ENCODE results near the gene SLC9A7. TPM values are rescaled to one million over a fixed set of nuclear protein-coding genes. Genes with fewer than 3 reads are reported as not detected.

The SLC9A7 gene
- 8.4 to 12.8 TPM (median 11.6 TPM) in 5 replicates for total RNA-seq (2022; extraction: Qiagen RNA extraction)

DNA sequence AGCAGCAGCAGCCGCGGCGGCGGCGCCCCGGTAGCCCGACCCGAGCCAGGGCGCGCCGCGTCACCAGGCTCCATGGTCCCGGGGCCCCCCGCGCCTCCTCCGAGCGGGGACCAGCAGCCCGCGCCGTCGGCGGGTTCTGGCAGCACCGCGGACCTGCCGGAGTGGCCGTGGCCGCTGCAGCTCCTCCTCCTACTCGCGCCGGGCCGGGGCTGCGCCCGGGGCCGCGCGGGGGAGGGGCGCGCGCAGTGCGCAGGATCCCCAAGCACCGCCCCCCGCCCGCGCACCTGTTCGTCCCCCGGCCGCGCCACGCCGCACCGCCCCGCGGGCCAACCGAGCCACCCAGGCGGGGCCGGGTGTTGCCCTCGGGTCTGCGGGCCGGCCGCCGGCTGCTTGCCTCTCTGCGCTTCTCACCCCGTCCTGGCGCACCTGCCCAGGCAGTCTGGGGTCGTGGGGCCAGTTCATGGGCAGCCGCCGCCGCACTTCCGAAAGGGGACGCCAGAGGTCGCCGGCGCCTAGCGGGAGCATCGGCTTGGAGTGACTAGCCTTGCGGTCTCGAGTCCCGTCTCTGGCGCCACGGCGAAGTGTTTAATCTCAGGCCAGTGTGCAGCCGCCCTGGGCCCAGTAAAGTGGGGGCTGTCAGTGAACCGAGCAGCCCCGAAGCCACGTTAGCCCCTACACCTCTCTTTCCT, at the start of gene SLC9A7:
Gene SLC9A7 (minus strand): TSS at position 163 of the 689 bp plus-strand sequence. CDS start 89 bp downstream, at position 74.

DNA sequence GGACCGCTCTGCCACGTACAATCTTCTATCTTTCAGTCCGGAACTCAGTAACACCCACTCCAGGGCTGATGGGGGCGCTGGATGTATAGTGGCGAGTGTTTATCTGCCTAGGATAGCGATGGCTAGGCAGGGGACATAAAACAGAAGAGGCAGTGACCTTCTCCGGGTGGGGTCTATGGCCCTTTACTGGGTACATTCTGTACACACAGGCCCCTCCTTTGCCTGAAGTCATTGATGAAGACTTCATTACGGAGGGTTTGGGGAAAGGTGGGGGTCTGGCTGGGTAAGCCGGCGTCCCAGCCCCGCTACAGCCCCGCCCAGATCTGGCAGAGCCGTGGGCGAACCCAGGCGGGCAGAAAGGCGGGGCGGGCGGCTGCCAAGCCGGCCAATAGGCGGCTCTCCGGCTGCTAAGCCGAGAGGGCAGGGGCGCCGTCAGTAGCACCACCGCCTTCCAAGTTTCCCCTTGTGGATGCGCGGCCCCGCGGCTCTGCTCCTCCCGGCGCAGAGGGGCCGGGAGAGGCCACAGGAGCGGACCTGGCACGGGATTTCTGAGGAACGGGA, 185.5 kb downstream of the SLC9A7 start, which contains the start of gene CHST7:
Gene CHST7 (plus strand): TSS at position 435 of the 561 bp plus-strand sequence. CDS start 167 bp downstream, outside the sequence.

Other genes starting within 250 kb of the SLC9A7 start
- 2.4 to 3.9 TPM (median 3.4 TPM) in 5 replicates for gene ZNF674, start 213.7 kb downstream of the SLC9A7 start, total RNA-seq (2022; extraction: Qiagen RNA extraction)
- 13.9 to 26.3 TPM (median 22.4 TPM) in 5 replicates for gene CHST7, start 185.4 kb downstream of the SLC9A7 start, total RNA-seq (2022; extraction: Qiagen RNA extraction)
- 8.7 to 14.6 TPM (median 10.4 TPM) in 5 replicates for gene RP2, start 77.9 kb upstream of the SLC9A7 start, total RNA-seq (2022; extraction: Qiagen RNA extraction)
- 10.4 to 14.8 TPM (median 12.2 TPM) in 5 replicates for gene JADE3, start 153.3 kb upstream of the SLC9A7 start, total RNA-seq (2022; extraction: Qiagen RNA extraction)

All from A549 treated with CORT108297 at 1 μM for 4 hours (cell line).